ENCODE results near the gene STIP1. TPM values are rescaled to one million over a fixed set of nuclear protein-coding genes. Genes with fewer than 3 reads are reported as not detected.

The STIP1 gene
- total and polyA plus RNA-seq, 2 of the 8 experiments (the other 6 are each of a cell fraction or from before 2014, with no cell fraction given) = 140 to 329 TPM

GRCh38 chr11:64241491-64242374, 55.8 kb downstream of the STIP1 start:
- DNase-seq (ENCODE audit: low read depth in 1 of 2, low spot score in 2 of 2) (peak; percentile 82 to 99), FAIRE-seq (no peak)
- H3K4me1 ChIP-seq (replicated peaks in 1 of 4; ENCODE audit: control insufficient read depth in 3 of 4, insufficient read depth in 4 of 4, low read length in 3 of 4) = peaks cover 0 to 18% (median 12%) of the 10 kb centered on the region in 4 experiments; a peak in 6 of 7 replicates
- peak overlapping the region; percentile 74 for H4K5ac ChIP-seq (ENCODE audit: insufficient read length, low read depth, low read length)
- peak overlapping the region; percentile 72; the same call in 1 of the 2 replicates for H2BK20ac ChIP-seq (ENCODE audit: low read length)
- peaks cover 6 to 21% of the 10 kb centered on the region in 2 experiments; a peak in 3 of 4 replicates for H3K79me2 ChIP-seq (ENCODE audit: control insufficient read depth in 1 of 2, insufficient read depth in 2 of 2, low read length in 2 of 2)
- peak overlapping the region; percentile 90 for H3K56ac ChIP-seq (replicated peaks; ENCODE audit: insufficient read length, low read depth, low read length)
- H3K4me3 ChIP-seq (ENCODE audit: extremely low read depth in 1 of 4, insufficient read depth in 2 of 4, low read depth in 3 of 4, low read length in 4 of 4) = peak overlapping the region; percentile 61 to 82 (median 78)
- H4K8ac ChIP-seq (ENCODE audit: extremely low read depth, insufficient read depth, low read length) = peak overlapping the region; percentile 92
- peak overlapping the region; percentile 88; the same call in 1 of the 2 replicates for H2BK5ac ChIP-seq (ENCODE audit: low read depth, low read length)
- peaks cover 6% of the 10 kb centered on the region for H3K79me1 ChIP-seq (ENCODE audit: low read depth, low read length)
- no peak overlapping the region for H3K14ac ChIP-seq (ENCODE audit: insufficient read length)
- peak overlapping the region; percentile 79 to 82 for H3K4me2 ChIP-seq (ENCODE audit: insufficient read depth in 1 of 2, low read depth in 2 of 2, low read length in 2 of 2)
- H2AK5ac ChIP-seq (ENCODE audit: low read depth, low read length) = peak overlapping the region; percentile 82; the same call in 1 of the 2 replicates
- H3K36me3 ChIP-seq (ENCODE audit: control insufficient read depth in 2 of 4, insufficient read depth in 4 of 4, low read length in 3 of 4) = peaks cover 0 to 19% (median 7%) of the 10 kb centered on the region in 4 experiments; a peak in 4 of 8 replicates
- WGBS, 2 experiments (ENCODE audit: extremely low coverage in 1 of 2, insufficient coverage in 1 of 2, insufficient read length in 1 of 2, insufficient replicate concordance in 2 of 2, low coverage in 1 of 2, low lambda C conversion rate in 2 of 2, missing lambda C conversion rate in 1 of 2) = 1% methylated on average over 44 of the region's 63 CpGs; no CpG with 5 or more reads in 1 of the 2 experiments
- H3K27me3 ChIP-seq (replicated peaks in 1 of 4; ENCODE audit: control insufficient read depth in 3 of 4, extremely low read depth in 1 of 4, insufficient read depth in 3 of 4, low read length in 3 of 4) = no peaks in the 10 kb centered on the region
- H3K27ac ChIP-seq (ENCODE audit: low read depth, low read length) = peak overlapping the region; percentile 38; the same call in 1 of the 2 replicates
- no peaks in the 10 kb centered on the region for H3K9me3 ChIP-seq (ENCODE audit: insufficient read depth in 2 of 2, low read depth in 1 of 2, low read length in 1 of 2)
- ChIA-PET POLR2A (ENCODE audit: partially characterized antibody) (interaction anchor here (0.7 to 13.1 kb wide), 13 partner anchors 7 to 243 kb away, joined by 3 to 352 read pairs (median 35); partner anchors contain the start of genes BAD, DNAJC4, FERMT3 and GPR137), CTCF (ENCODE audit: partially characterized antibody) (interaction anchor here (0.5 to 3.9 kb wide), 8 partner anchors 9 to 1569 kb away, joined by 3 to 17 read pairs (median 4); partner anchors contain the start of genes NUDT22 and TRPT1)
- H3K18ac ChIP-seq (ENCODE audit: extremely low read depth, low read length) = peak overlapping the region; percentile 71
- peak overlapping the region; percentile 65 to 81 (median 65); a peak in 6 of 7 replicates for H3K9ac ChIP-seq (replicated peaks in 1 of 4; ENCODE audit: extremely low read depth in 1 of 4, low read depth in 3 of 4, low read length in 3 of 4)
- H3K4ac ChIP-seq (replicated peaks; ENCODE audit: insufficient read length, low read depth, low read length) = peak overlapping the region; percentile 38
- 0 out of 2 replicates have a peak overlapping the region, but pooled peaks have one; percentile 46 for H2BK15ac ChIP-seq (ENCODE audit: low read length)
- H2BK12ac ChIP-seq (ENCODE audit: low read depth, low read length) = no peak overlapping the region
- no peak overlapping the region for H2BK120ac ChIP-seq (replicated peaks; ENCODE audit: low read depth, low read length)
- H3K23me2 ChIP-seq (ENCODE audit: low read depth, low read length) = peaks cover 16% of the 10 kb centered on the region
- H4K20me1 ChIP-seq (replicated peaks in 1 of 2; ENCODE audit: control insufficient read depth in 1 of 2, insufficient read depth in 2 of 2, low read length in 2 of 2) = peaks cover 0 to 13% of the 10 kb centered on the region in 2 experiments
- H3K23ac ChIP-seq (ENCODE audit: insufficient read length) = no peak overlapping the region
- H4K91ac ChIP-seq (replicated peaks; ENCODE audit: insufficient read length, low read length) = peak overlapping the region; percentile 66
- H2AFZ ChIP-seq (ENCODE audit: low read length) = no peak overlapping the region
- TF ChIP-seq RNF2 (IDR thresholded peaks at IDR 0.05; ENCODE audit: borderline replicate concordance, low read depth, low read length, missing control alignments, poor library complexity, severe bottlenecking) (no peak), JUND (IDR thresholded peaks at IDR 0.05; ENCODE audit: low read length) (no peak), SP2 (IDR thresholded peaks at IDR 0.05; ENCODE audit: low read length) (no peak), TEAD4 (IDR thresholded peaks at IDR 0.05; ENCODE audit: low read depth, low read length) (peak; percentile 40; the same call in 1 of the 2 replicates), KDM4A (IDR thresholded peaks at IDR 0.05; ENCODE audit: low read depth, low read length, severe bottlenecking) (peak; percentile 39), SP4 (IDR thresholded peaks at IDR 0.05; ENCODE audit: low read length) (no peak; the same call in 1 of the 2 replicates), CREB1 (IDR thresholded peaks at IDR 0.05) (no peak; the same call in 1 of the 2 replicates), FOSL1 (IDR thresholded peaks at IDR 0.05; ENCODE audit: insufficient read depth, low read depth, low read length) (no peak), TAF1 (IDR thresholded peaks at IDR 0.05; ENCODE audit: low read depth, low read length) (0 out of 2 replicates have a peak, but pooled peaks have one; percentile 43), SP1 (IDR thresholded peaks at IDR 0.05; ENCODE audit: low read depth, low read length) (peak; percentile 45; the same call in 1 of the 2 replicates)

Data from H1 (cell line).